HCT116 (cell line): ENCODE measurements around the gene CNTN4. TPM values are rescaled to one million over a fixed set of nuclear protein-coding genes. Genes with fewer than 3 reads are reported as not detected.

Source experiments
- ATAC-seq: fragments of 200-7000 bp; cut with Tn5 transposase; 2 replicates; pipeline ENCODE4 v1.9.1; 2020; ENCODE audit warnings: mild to moderate bottlenecking, moderate library complexity
- BruUV-seq: library from RNA; stranded (reverse); fragments of 400-500 nt; replicated peaks from 2 replicates; lab custom pipeline; 2021; lab: Mats Ljungman, UMichigan
- CTCF ChIA-PET: fragments of 300-600 bp; sonication (Branson Sonifier 250); formaldehyde crosslinking; loops from one replicate; lab custom pipeline; 2021; ENCODE audit warnings: antibody characterized with exemption; lab: Charles Lee
- POLR2A ChIA-PET: fragments of 300-600, 350-600 bp; sonication (Branson Sonifier 250); formaldehyde crosslinking; loops from one replicate; lab custom pipeline; 2021; ENCODE audit warnings: antibody characterized with exemption; lab: Charles Lee
- RAD21 ChIA-PET, 2 experiments: fragments of 300-600 bp; sonication (Branson Sonifier 250); formaldehyde crosslinking; loops; one replicate each; lab custom pipeline; 2023; ENCODE audit warnings: low total read pairs in 2 of 2; ENCODE audit not compliant: uncharacterized antibody in 2 of 2, unreplicated experiment in 2 of 2, low non-redundant PET in 1 of 2; lab: Charles Lee
- DNase-seq: peaks from one replicate; pipeline ENCODE4 v3.0.0-alpha.2; 2010; ENCODE audit warnings: low read depth, low spot score
- H2AFZ ChIP-seq: fragments of 200-600 bp; shearing (Covaris generic), sonication (generic); 2 replicates; pipeline ENCODE4 v1.6.1; 2017; ENCODE audit warnings: low read depth, mixed run types, mixed read lengths, antibody characterized with exemption, low read length; ENCODE audit not compliant: poor library complexity, severe bottlenecking
- H3K27ac ChIP-seq: 2 replicates; pipeline ENCODE4 v1.5.1; 2012; ENCODE audit warnings: low read depth, low read length
- H3K27me3 ChIP-seq: fragments of 200-600 bp; sonication (generic); 2 replicates; pipeline ENCODE4 v1.6.1; 2016; ENCODE audit warnings: mixed run types, low read length, mixed read lengths; ENCODE audit not compliant: insufficient read depth
- H3K36me3 ChIP-seq, 2 experiments: fragments of 200-500 bp in 1 of 2; fragments of 200-600 bp in 1 of 2; sonication (Bioruptor generic) in 1 of 2; sonication (generic) in 1 of 2; 2 replicates each; pipeline versions ENCODE4 v1.5.1 to v1.6.1; 2014 to 2016; ENCODE audit warnings: low read length in 2 of 2, inconsistent platforms in 1 of 2, mixed read lengths in 1 of 2, mixed run types in 1 of 2; ENCODE audit not compliant: insufficient read depth in 2 of 2, control insufficient read depth in 1 of 2
- H3K4me1 ChIP-seq, 2 experiments: fragments of 200-600 bp in 1 of 2; sonication (generic) in 1 of 2; 2 replicates each; pipeline versions ENCODE4 v1.5.1 to v1.6.1; 2012 to 2017; ENCODE audit warnings: low read length in 2 of 2, inconsistent platforms in 1 of 2, mild to moderate bottlenecking in 1 of 2, mixed read lengths in 1 of 2, mixed run types in 1 of 2, moderate library complexity in 1 of 2; ENCODE audit not compliant: insufficient read depth in 2 of 2, control insufficient read depth in 1 of 2
- H3K4me2 ChIP-seq: fragments of 200-600 bp; sonication (generic); 2 replicates; pipeline ENCODE4 v1.6.1; 2017; ENCODE audit warnings: mixed run types, low read length, mixed read lengths
- H3K4me3 ChIP-seq, 2 experiments: fragments of 200-600 bp in 1 of 2; sonication (generic) in 1 of 2; replicated peaks in 1 of 2; 2 replicates each; pipeline ENCODE4 v1.5.1; 2011 to 2016; ENCODE audit warnings: low read length in 2 of 2, control low read depth in 1 of 2, low read depth in 1 of 2, mild to moderate bottlenecking in 1 of 2, mixed read lengths in 1 of 2, mixed run types in 1 of 2
- H3K79me2 ChIP-seq: fragments of 200-600 bp; sonication (generic); 2 replicates; pipeline ENCODE4 v1.6.1; 2017; ENCODE audit warnings: mild to moderate bottlenecking, mixed run types, low read length, moderate library complexity, mixed read lengths; ENCODE audit not compliant: insufficient read depth
- H3K9ac ChIP-seq: fragments of 200-600 bp; sonication (generic); 2 replicates; pipeline ENCODE4 v1.6.1; 2016; ENCODE audit warnings: low read length, mixed read lengths
- H3K9me2 ChIP-seq: fragments of 200-600 bp; sonication (generic), shearing (Covaris generic); 2 replicates; pipeline ENCODE4 v1.6.1; 2017; ENCODE audit warnings: mixed run types, mild to moderate bottlenecking, moderate library complexity; ENCODE audit not compliant: insufficient read depth
- H3K9me3 ChIP-seq, 2 experiments: fragments of 200-500 bp in 1 of 2; fragments of 200-600 bp in 1 of 2; sonication (Bioruptor generic) in 1 of 2; sonication (generic) in 1 of 2; 2 replicates each; pipeline ENCODE4 v1.6.1; 2014 to 2017; ENCODE audit warnings: low read length in 2 of 2, mixed read lengths in 2 of 2, inconsistent platforms in 1 of 2, low read depth in 1 of 2, mild to moderate bottlenecking in 1 of 2, mixed run types in 1 of 2, moderate library complexity in 1 of 2; ENCODE audit not compliant: control insufficient read depth in 1 of 2, insufficient read depth in 1 of 2
- H4K20me1 ChIP-seq: fragments of 200-600 bp; sonication (generic), shearing (Covaris generic); 2 replicates; pipeline ENCODE4 v1.6.1; 2017; ENCODE audit warnings: mixed run types, mild to moderate bottlenecking, moderate library complexity; ENCODE audit not compliant: insufficient read depth
- CBX3 ChIP-seq: IDR thresholded peaks from 2 replicates; pipeline ENCODE4 v1.6.1; 2012; ENCODE audit warnings: low read depth
- ELF1 ChIP-seq: IDR thresholded peaks from 2 replicates; pipeline ENCODE4 v1.6.1; 2012; ENCODE audit warnings: low read depth, borderline replicate concordance
- POLR2AphosphoS5 ChIP-seq: IDR thresholded peaks from 2 replicates; pipeline ENCODE4 v1.6.1; 2011; ENCODE audit warnings: mild to moderate bottlenecking, low read depth, low read length, moderate library complexity
- SP1 ChIP-seq: IDR thresholded peaks from 2 replicates; pipeline ENCODE4 v1.6.1; 2012; ENCODE audit warnings: low read depth
- TCF7L2 ChIP-seq: IDR thresholded peaks from 2 replicates; pipeline ENCODE4 v1.7.0; 2011; ENCODE audit warnings: borderline replicate concordance, inconsistent platforms; ENCODE audit not compliant: insufficient read depth, insufficient read length; ENCODE audit errors: extremely low read depth
- YY1 ChIP-seq: IDR thresholded peaks from 2 replicates; pipeline ENCODE4 v1.6.1; 2011; ENCODE audit warnings: low read length, low read depth, moderate library complexity, mild to moderate bottlenecking; ENCODE audit not compliant: insufficient replicate concordance; ENCODE audit errors: extremely low read depth
- ZFX ChIP-seq: fragments of 450-650 bp; IDR thresholded peaks from 2 replicates; pipeline ENCODE4 v1.6.1; 2017
- intact Hi-C: fragments of 100-400 bp; cut with micrococcal nuclease; formaldehyde crosslinking; loops from 2 replicates; pipeline ENCODE4 v1.10.0; 2022
- total RNA-seq: library from RNA; stranded (reverse); gene quantifications from one replicate; pipeline ENCODE4 v1.2.1, GENCODE V29; 2021; ENCODE audit not compliant: unreplicated experiment
- TF ChIP-seq, protein P1 (sequence below): IDR thresholded peaks from 2 replicates; pipeline ENCODE4 v1.6.1; 2012
- TF ChIP-seq, protein P2 (sequence below): IDR thresholded peaks from 2 replicates; pipeline ENCODE4 v1.6.1; 2012; ENCODE audit warnings: low read depth
- TF ChIP-seq, protein P3 (sequence below): IDR thresholded peaks from 2 replicates; pipeline ENCODE4 v1.6.1; 2011; ENCODE audit warnings: mild to moderate bottlenecking, low read length, moderate library complexity; ENCODE audit not compliant: insufficient replicate concordance; ENCODE audit errors: extremely low read depth
- TF ChIP-seq, protein P4 (sequence below), 3 experiments: fragments of 200-600 bp in 1 of 3; sonication (generic) in 1 of 3; IDR thresholded peaks in 2 of 3; conservative IDR thresholded peaks in 1 of 3; 2 replicates each; pipeline ENCODE4 v1.5.1; 2012 to 2017; ENCODE audit warnings: low read depth in 2 of 3, low read length in 2 of 3, antibody characterized with exemption in 1 of 3, borderline replicate concordance in 1 of 3, control low read depth in 1 of 3, mild to moderate bottlenecking in 1 of 3, mixed read lengths in 1 of 3, mixed run types in 1 of 3, moderate library complexity in 1 of 3; ENCODE audit not compliant: insufficient read depth in 1 of 3
- TF ChIP-seq, protein P5 (sequence below): IDR thresholded peaks from 2 replicates; pipeline ENCODE4 v1.6.1; 2012

CNTN4 gene
- total RNA-seq, 1 experiment from 2014 or later = not detected

DNA sequence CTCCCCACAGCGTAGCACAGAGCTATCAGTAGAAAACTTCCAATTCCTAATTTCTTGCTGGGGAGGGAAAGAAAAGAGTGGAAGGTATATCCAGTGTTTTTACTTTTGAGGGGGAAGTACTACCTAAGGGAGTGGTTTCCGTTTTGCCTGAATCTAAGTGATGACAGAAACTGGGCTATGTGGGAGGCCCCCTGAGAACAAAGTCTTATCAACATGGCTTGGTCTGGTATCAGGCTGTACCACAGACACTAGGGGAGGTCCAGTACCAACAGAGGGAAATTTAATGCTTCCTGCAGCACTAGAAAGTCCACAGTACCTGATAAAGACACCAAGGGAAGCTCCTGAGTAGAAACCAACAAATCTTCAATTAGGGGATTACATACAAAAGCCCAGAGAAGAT, 812.3 kb downstream of the CNTN4 start:
- Histone ChIP-seq H3K9me2 (no peaks in the 10 kb centered on the region), H2AFZ (no peak overlapping the region), H3K4me1 (no peaks in the 10 kb centered on the region), H4K20me1 (no peaks in the 10 kb centered on the region), H3K9ac (no peak overlapping the region), H3K4me2 (no peak overlapping the region), H3K27me3 (no peaks in the 10 kb centered on the region), H3K36me3 (no peaks in the 10 kb centered on the region), H3K4me3 (no peak overlapping the region), H3K9me3 (peaks cover 6 to 24% of the 10 kb centered on the region in 2 experiments; a peak in 2 of 4 replicates), H3K79me2 (no peaks in the 10 kb centered on the region), H3K27ac (no peak overlapping the region)
- RAD21 ChIA-PET = no interaction called here
- no peak for TF ChIP-seq ELF1
- TF ChIP-seq, protein P1, sequence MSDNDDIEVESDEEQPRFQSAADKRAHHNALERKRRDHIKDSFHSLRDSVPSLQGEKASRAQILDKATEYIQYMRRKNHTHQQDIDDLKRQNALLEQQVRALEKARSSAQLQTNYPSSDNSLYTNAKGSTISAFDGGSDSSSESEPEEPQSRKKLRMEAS = no peak
- no peak for TF ChIP-seq ZFX
- TF ChIP-seq POLR2AphosphoS5 = no peak
- TF ChIP-seq, protein P2, sequence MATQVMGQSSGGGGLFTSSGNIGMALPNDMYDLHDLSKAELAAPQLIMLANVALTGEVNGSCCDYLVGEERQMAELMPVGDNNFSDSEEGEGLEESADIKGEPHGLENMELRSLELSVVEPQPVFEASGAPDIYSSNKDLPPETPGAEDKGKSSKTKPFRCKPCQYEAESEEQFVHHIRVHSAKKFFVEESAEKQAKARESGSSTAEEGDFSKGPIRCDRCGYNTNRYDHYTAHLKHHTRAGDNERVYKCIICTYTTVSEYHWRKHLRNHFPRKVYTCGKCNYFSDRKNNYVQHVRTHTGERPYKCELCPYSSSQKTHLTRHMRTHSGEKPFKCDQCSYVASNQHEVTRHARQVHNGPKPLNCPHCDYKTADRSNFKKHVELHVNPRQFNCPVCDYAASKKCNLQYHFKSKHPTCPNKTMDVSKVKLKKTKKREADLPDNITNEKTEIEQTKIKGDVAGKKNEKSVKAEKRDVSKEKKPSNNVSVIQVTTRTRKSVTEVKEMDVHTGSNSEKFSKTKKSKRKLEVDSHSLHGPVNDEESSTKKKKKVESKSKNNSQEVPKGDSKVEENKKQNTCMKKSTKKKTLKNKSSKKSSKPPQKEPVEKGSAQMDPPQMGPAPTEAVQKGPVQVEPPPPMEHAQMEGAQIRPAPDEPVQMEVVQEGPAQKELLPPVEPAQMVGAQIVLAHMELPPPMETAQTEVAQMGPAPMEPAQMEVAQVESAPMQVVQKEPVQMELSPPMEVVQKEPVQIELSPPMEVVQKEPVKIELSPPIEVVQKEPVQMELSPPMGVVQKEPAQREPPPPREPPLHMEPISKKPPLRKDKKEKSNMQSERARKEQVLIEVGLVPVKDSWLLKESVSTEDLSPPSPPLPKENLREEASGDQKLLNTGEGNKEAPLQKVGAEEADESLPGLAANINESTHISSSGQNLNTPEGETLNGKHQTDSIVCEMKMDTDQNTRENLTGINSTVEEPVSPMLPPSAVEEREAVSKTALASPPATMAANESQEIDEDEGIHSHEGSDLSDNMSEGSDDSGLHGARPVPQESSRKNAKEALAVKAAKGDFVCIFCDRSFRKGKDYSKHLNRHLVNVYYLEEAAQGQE = no peak
- TF ChIP-seq, protein P3, sequence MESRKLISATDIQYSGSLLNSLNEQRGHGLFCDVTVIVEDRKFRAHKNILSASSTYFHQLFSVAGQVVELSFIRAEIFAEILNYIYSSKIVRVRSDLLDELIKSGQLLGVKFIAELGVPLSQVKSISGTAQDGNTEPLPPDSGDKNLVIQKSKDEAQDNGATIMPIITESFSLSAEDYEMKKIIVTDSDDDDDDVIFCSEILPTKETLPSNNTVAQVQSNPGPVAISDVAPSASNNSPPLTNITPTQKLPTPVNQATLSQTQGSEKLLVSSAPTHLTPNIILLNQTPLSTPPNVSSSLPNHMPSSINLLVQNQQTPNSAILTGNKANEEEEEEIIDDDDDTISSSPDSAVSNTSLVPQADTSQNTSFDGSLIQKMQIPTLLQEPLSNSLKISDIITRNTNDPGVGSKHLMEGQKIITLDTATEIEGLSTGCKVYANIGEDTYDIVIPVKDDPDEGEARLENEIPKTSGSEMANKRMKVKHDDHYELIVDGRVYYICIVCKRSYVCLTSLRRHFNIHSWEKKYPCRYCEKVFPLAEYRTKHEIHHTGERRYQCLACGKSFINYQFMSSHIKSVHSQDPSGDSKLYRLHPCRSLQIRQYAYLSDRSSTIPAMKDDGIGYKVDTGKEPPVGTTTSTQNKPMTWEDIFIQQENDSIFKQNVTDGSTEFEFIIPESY = no peak
- TF ChIP-seq TCF7L2 = no peak
- no peak for TF ChIP-seq SP1
- TF ChIP-seq, protein P4, sequence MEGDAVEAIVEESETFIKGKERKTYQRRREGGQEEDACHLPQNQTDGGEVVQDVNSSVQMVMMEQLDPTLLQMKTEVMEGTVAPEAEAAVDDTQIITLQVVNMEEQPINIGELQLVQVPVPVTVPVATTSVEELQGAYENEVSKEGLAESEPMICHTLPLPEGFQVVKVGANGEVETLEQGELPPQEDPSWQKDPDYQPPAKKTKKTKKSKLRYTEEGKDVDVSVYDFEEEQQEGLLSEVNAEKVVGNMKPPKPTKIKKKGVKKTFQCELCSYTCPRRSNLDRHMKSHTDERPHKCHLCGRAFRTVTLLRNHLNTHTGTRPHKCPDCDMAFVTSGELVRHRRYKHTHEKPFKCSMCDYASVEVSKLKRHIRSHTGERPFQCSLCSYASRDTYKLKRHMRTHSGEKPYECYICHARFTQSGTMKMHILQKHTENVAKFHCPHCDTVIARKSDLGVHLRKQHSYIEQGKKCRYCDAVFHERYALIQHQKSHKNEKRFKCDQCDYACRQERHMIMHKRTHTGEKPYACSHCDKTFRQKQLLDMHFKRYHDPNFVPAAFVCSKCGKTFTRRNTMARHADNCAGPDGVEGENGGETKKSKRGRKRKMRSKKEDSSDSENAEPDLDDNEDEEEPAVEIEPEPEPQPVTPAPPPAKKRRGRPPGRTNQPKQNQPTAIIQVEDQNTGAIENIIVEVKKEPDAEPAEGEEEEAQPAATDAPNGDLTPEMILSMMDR (IDR thresholded peaks at IDR 0.05 in 2 of 3, conservative IDR thresholded peaks at IDR 0.05 in 1 of 3; ENCODE audit: borderline replicate concordance in 1 of 3, insufficient read depth in 1 of 3, low read depth in 2 of 3, low read length in 2 of 3) = no peak
- no peak for TF ChIP-seq CBX3
- no peak for TF ChIP-seq YY1
- TF ChIP-seq, protein P5, sequence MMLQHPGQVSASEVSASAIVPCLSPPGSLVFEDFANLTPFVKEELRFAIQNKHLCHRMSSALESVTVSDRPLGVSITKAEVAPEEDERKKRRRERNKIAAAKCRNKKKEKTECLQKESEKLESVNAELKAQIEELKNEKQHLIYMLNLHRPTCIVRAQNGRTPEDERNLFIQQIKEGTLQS = no peak
- no peak for ATAC-seq
- no peak for DNase-seq
- POLR2A ChIA-PET = no interaction called here
- no TSS peak for BruUV-seq
- intact Hi-C loops = no loop called here
- CTCF ChIA-PET = no interaction called here
